ENCODE data around the gene DNAJB2. TPM values are rescaled to one million over a fixed set of nuclear protein-coding genes. Genes with fewer than 3 reads are reported as not detected.
"Not testable (repeated sequence)": the region's sequence is repeated elsewhere in the genome, so short reads cannot be mapped to it uniquely, and the experiment has no call there.

DNAJB2 gene
- total RNA-seq, 2 experiments from 2014 or later: 65.9 to 67.5 TPM

- peaks cover 6% of the 10 kb centered on the region for H3K4me1 Mint-ChIP-seq
- no peak overlapping the region for H3K4me3 Mint-ChIP-seq
- POLR2A ChIA-PET: no interaction called here
- no peak overlapping the region for H3K27ac Mint-ChIP-seq
- peaks cover 34% of the 10 kb centered on the region for H3K27me3 Mint-ChIP-seq
- no peaks in the 10 kb centered on the region for H3K36me3 Mint-ChIP-seq
- DNase-seq (no peak), ATAC-seq (ENCODE audit: low read depth) (no peak)
- H3K9me3 Mint-ChIP-seq: no peaks in the 10 kb centered on the region
These were observed 23.3 kb downstream of the DNAJB2 start for GRCh38 chr2:219302412-219302968.

- POLR2A ChIA-PET: no interaction called here
- H3K36me3 Mint-ChIP-seq: no peaks in the 10 kb centered on the region
- no peak overlapping the region for H3K4me3 Mint-ChIP-seq
- DNase-seq (no peak), ATAC-seq (ENCODE audit: low read depth) (no peak)
- no peak overlapping the region for H3K27ac Mint-ChIP-seq
- no peaks in the 10 kb centered on the region for H3K9me3 Mint-ChIP-seq
- H3K4me1 Mint-ChIP-seq: no peaks in the 10 kb centered on the region
- H3K27me3 Mint-ChIP-seq: peaks cover 46% of the 10 kb centered on the region
These were observed 25.1 kb downstream of the DNAJB2 start for GRCh38 chr2:219304223-219304622.

GRCh38 chr2:219306047-219306446 lies 26.9 kb downstream of the DNAJB2 start:
- Mint-ChIP-seq H3K36me3 (no peaks in the 10 kb centered on the region), H3K27me3 (peaks cover 57% of the 10 kb centered on the region), H3K9me3 (no peaks in the 10 kb centered on the region), H3K4me3 (no peak overlapping the region), H3K27ac (no peak overlapping the region), H3K4me1 (no peaks in the 10 kb centered on the region)
- DNase-seq (no peak), ATAC-seq (ENCODE audit: low read depth) (no peak)
- POLR2A ChIA-PET: no interaction called here

GRCh38 chr2:219308142-219309101 lies 29.3 kb downstream of the DNAJB2 start:
- POLR2A ChIA-PET: no interaction called here
- Mint-ChIP-seq H3K36me3 (no peaks in the 10 kb centered on the region), H3K4me1 (no peaks in the 10 kb centered on the region), H3K4me3 (no peak overlapping the region), H3K9me3 (no peaks in the 10 kb centered on the region), H3K27ac (no peak overlapping the region), H3K27me3 (peaks cover 50% of the 10 kb centered on the region)
- peak; percentile 89 for DNase-seq
- peak; percentile 87 for ATAC-seq (ENCODE audit: low read depth)

- DNase-seq (no peak), ATAC-seq (ENCODE audit: low read depth) (no peak)
- Mint-ChIP-seq H3K4me1 (no peaks in the 10 kb centered on the region), H3K27me3 (peaks cover 50% of the 10 kb centered on the region), H3K27ac (no peak within 1 kb of the TSS), H3K36me3 (no peaks in the 10 kb centered on the region), H3K9me3 (no peaks in the 10 kb centered on the region), H3K4me3 (no peak within 1 kb of the TSS)
- POLR2A ChIA-PET: interaction anchor here (1.5 kb wide), 1 partner anchor 14 kb away, joined by 3 read pairs; no protein-coding TSS in a partner anchor
These were observed 30.1 kb downstream of the DNAJB2 start, which contains the start of gene PTPRN for GRCh38 chr2:219309278-219309677. PTPRN (minus strand) TSS chr2:219309401; CDS start chr2:219309332, 69 bp downstream.

GRCh38 chr2:219312683-219313263 lies 33.6 kb downstream of the DNAJB2 start:
- H3K36me3 Mint-ChIP-seq; H3K4me1 Mint-ChIP-seq; H3K9me3 Mint-ChIP-seq; POLR2A ChIA-PET; DNase-seq; H3K27ac Mint-ChIP-seq; ATAC-seq (ENCODE audit: low read depth); H3K4me3 Mint-ChIP-seq: not testable (repeated sequence)
- peaks cover 34% of the 10 kb centered on the region for H3K27me3 Mint-ChIP-seq

GRCh38 chr2:219314804-219315468 lies 35.8 kb downstream of the DNAJB2 start:
- H3K4me3 Mint-ChIP-seq: no peak overlapping the region
- H3K27ac Mint-ChIP-seq: no peak overlapping the region
- H3K36me3 Mint-ChIP-seq: no peaks in the 10 kb centered on the region
- ATAC-seq (ENCODE audit: low read depth) (no peak), DNase-seq (no peak)
- H3K9me3 Mint-ChIP-seq: no peaks in the 10 kb centered on the region
- POLR2A ChIA-PET: no interaction called here
- no peaks in the 10 kb centered on the region for H3K4me1 Mint-ChIP-seq
- H3K27me3 Mint-ChIP-seq: peaks cover 22% of the 10 kb centered on the region

GRCh38 chr2:219323434-219323833 lies 44.3 kb downstream of the DNAJB2 start:
- Mint-ChIP-seq H3K27ac (no peak overlapping the region), H3K27me3 (peaks cover 27% of the 10 kb centered on the region), H3K4me1 (peaks cover 7% of the 10 kb centered on the region), H3K9me3 (no peaks in the 10 kb centered on the region), H3K36me3 (no peaks in the 10 kb centered on the region), H3K4me3 (no peak overlapping the region)
- POLR2A ChIA-PET: no interaction called here
- ATAC-seq (ENCODE audit: low read depth) (no peak), DNase-seq (no peak)

- no peak overlapping the region for H3K4me3 Mint-ChIP-seq
- peaks cover 28% of the 10 kb centered on the region for H3K27me3 Mint-ChIP-seq
- H3K4me1 Mint-ChIP-seq: peaks cover 7% of the 10 kb centered on the region
- ATAC-seq (ENCODE audit: low read depth) (no peak), DNase-seq (no peak)
- H3K9me3 Mint-ChIP-seq: no peaks in the 10 kb centered on the region
- no peak overlapping the region for H3K27ac Mint-ChIP-seq
- no peaks in the 10 kb centered on the region for H3K36me3 Mint-ChIP-seq
- POLR2A ChIA-PET: no interaction called here
These were observed 46.0 kb downstream of the DNAJB2 start for GRCh38 chr2:219325136-219325535.

- peaks cover 6% of the 10 kb centered on the region for H3K4me1 Mint-ChIP-seq
- H3K36me3 Mint-ChIP-seq: no peaks in the 10 kb centered on the region
- no peak overlapping the region for H3K27ac Mint-ChIP-seq
- H3K27me3 Mint-ChIP-seq: peaks cover 32% of the 10 kb centered on the region
- ATAC-seq (ENCODE audit: low read depth): no peak
- no peaks in the 10 kb centered on the region for H3K9me3 Mint-ChIP-seq
- POLR2A ChIA-PET: no interaction called here
- DNase-seq: no peak
- no peak overlapping the region for H3K4me3 Mint-ChIP-seq
These were observed 46.6 kb downstream of the DNAJB2 start for GRCh38 chr2:219325657-219326315.

GRCh38 chr2:219327719-219328118 lies 48.6 kb downstream of the DNAJB2 start:
- H3K27me3 Mint-ChIP-seq: peaks cover 48% of the 10 kb centered on the region
- peaks cover 1% of the 10 kb centered on the region for H3K4me1 Mint-ChIP-seq
- no peak for DNase-seq
- H3K36me3 Mint-ChIP-seq: no peaks in the 10 kb centered on the region
- H3K4me3 Mint-ChIP-seq: no peak overlapping the region
- POLR2A ChIA-PET: no interaction called here
- ATAC-seq (ENCODE audit: low read depth): no peak
- H3K27ac Mint-ChIP-seq: no peak overlapping the region
- peaks cover 2% of the 10 kb centered on the region for H3K9me3 Mint-ChIP-seq

GRCh38 chr2:219331560-219332213 lies 52.5 kb downstream of the DNAJB2 start:
- Mint-ChIP-seq H3K4me3 (no peak overlapping the region), H3K9me3 (peaks cover 4% of the 10 kb centered on the region), H3K27ac (no peak overlapping the region), H3K27me3 (peaks cover 54% of the 10 kb centered on the region), H3K4me1 (peaks cover 1% of the 10 kb centered on the region), H3K36me3 (no peaks in the 10 kb centered on the region)
- no peak for ATAC-seq (ENCODE audit: low read depth)
- DNase-seq: peak; percentile 70
- POLR2A ChIA-PET: no interaction called here
